T-helper 2 cell treated with Interferon-gamma antibody and Interleukin-4, amounts not matched to agents 5 μg/mL and 100 μg/mL, for 36 hours (primary cell): ENCODE results near the gene TM9SF3.

Source experiments
- DNase-seq: peaks from one replicate; pipeline ENCODE4 v3.0.0; 2021; ENCODE audit warnings: low spot score
- H3K27ac Mint-ChIP-seq: one replicate; pipeline ENCODE4 v1.8.0; 2021; ENCODE audit warnings: mild to moderate bottlenecking, mixed read lengths
- H3K27me3 Mint-ChIP-seq: one replicate; pipeline ENCODE4 v1.8.0; 2021; ENCODE audit warnings: low read depth, mixed read lengths
- H3K36me3 Mint-ChIP-seq: one replicate; pipeline ENCODE4 v1.8.0; 2021; ENCODE audit warnings: low read depth, mixed read lengths
- H3K4me1 Mint-ChIP-seq: one replicate; pipeline ENCODE4 v1.8.0; 2021; ENCODE audit warnings: low read depth, mixed read lengths
- H3K4me3 Mint-ChIP-seq: one replicate; pipeline ENCODE4 v1.8.0; 2022; ENCODE audit warnings: mild to moderate bottlenecking, moderate library complexity, mixed read lengths
- H3K9me3 Mint-ChIP-seq: one replicate; pipeline ENCODE4 v1.8.0; 2021; ENCODE audit warnings: mixed read lengths

TM9SF3 gene

DNA sequence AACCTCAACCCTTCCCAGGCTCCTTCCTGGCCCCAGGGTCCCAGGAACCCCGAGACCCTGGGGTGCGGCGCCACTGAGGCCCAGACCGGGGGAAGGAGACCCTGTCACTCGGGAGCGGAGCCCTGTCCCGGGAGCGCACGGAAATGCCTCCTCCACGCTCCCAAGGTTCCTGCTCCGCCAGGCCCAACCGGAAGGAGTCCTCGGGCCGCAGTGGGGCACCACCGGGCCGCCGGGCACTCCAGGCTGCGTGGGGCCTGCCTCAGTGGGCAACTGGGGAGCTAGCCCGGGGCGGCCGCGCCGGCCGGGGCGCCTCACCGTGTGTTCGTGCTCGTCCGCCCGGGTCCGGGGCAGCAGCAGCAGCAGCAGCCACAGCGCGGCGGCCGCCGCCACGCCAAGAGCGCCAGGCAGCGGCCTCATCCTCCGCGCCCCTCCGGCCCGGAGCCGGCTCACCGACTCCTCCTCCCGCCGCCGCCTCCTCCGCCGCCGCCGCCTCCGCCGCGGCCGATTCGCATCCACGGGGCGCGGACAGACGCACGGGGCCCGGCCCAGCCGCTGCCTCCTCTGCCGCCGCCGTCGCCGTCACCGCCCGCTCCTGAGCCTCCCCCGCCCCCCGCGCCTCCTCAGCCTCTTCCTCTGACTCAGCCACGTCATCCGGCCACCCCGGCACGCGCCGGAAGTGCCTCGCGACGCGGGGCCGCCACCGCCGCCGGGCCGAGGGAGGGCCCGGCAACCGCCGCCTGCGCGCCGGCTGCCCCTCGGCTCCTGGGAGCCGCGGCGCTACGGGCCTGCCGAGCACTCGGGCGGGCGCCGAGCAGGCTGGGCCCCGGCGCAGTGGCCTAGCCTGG lies at the start of gene TM9SF3:
Gene TM9SF3, minus strand, starts transcription at position 594 of the 845 bp plus-strand sequence. Its CDS starts 177 bp downstream, at position 417.
- DNase-seq = peak; percentile 89
- H3K4me3 Mint-ChIP-seq = peak within 1 kb of the TSS; percentile 97
- H3K9me3 Mint-ChIP-seq = no peaks in the 10 kb centered on the region
- H3K27ac Mint-ChIP-seq = peak within 1 kb of the TSS; percentile 95
- H3K4me1 Mint-ChIP-seq = peaks cover 29% of the 10 kb centered on the region
- peaks cover 10% of the 10 kb centered on the region for H3K36me3 Mint-ChIP-seq
- peaks cover 9% of the 10 kb centered on the region for H3K27me3 Mint-ChIP-seq

DNA sequence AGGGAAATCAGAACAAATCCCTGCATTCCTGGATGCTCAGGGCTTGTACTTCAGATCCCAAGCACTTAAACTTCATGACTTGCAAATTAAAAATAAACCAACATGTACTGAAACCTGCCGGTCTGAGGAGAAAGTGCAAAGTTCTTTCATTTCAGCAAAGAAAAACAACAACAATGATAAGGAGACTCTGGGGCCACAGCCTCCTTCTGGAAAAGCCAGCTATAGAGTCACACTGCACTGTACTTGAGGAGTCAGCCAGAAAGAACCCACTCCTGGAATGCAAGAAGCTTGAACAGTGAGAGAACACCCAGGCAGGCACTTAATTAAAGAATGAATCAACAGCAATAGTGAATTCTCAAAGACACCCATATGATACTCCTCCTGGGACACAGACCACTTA lies 49.7 kb upstream of the TM9SF3 start:
- Mint-ChIP-seq H3K36me3 (no peaks in the 10 kb centered on the region), H3K27me3 (peaks cover 11% of the 10 kb centered on the region), H3K27ac (no peak overlapping the region), H3K4me1 (peaks cover 5% of the 10 kb centered on the region), H3K9me3 (no peaks in the 10 kb centered on the region), H3K4me3 (no peak overlapping the region)
- no peak for DNase-seq

- H3K27me3 Mint-ChIP-seq = peaks cover 3% of the 10 kb centered on the region
- no peaks in the 10 kb centered on the region for H3K4me1 Mint-ChIP-seq
- H3K4me3 Mint-ChIP-seq = no peak overlapping the region
- no peak overlapping the region for H3K27ac Mint-ChIP-seq
- no peaks in the 10 kb centered on the region for H3K36me3 Mint-ChIP-seq
- no peaks in the 10 kb centered on the region for H3K9me3 Mint-ChIP-seq
- no peak for DNase-seq
These were observed 46.3 kb upstream of the TM9SF3 start for GRCh38 chr10:96632974-96633710.

DNA sequence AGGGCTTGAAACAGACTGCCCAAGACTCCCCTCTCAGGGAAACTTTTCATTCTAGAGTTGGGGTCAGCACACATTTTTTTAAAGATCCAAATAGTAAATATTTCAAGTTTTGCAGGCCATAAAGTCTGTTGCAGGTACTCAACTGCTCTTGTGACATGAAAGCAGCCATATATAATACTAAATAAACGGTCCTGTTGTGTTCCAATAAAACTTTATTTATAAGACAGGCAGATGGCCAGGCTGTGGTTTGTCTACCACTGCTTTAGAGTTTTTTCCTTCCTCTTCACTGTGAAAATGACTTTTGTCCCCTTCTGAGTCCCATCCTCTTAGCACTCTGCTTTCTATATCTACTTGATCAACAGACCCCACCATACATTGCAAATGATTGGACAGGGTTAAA lies 40.5 kb upstream of the TM9SF3 start:
- H3K4me1 Mint-ChIP-seq = no peaks in the 10 kb centered on the region
- H3K27ac Mint-ChIP-seq = no peak overlapping the region
- no peak overlapping the region for H3K4me3 Mint-ChIP-seq
- H3K9me3 Mint-ChIP-seq = no peaks in the 10 kb centered on the region
- H3K36me3 Mint-ChIP-seq = no peaks in the 10 kb centered on the region
- no peak for DNase-seq
- no peaks in the 10 kb centered on the region for H3K27me3 Mint-ChIP-seq

DNA sequence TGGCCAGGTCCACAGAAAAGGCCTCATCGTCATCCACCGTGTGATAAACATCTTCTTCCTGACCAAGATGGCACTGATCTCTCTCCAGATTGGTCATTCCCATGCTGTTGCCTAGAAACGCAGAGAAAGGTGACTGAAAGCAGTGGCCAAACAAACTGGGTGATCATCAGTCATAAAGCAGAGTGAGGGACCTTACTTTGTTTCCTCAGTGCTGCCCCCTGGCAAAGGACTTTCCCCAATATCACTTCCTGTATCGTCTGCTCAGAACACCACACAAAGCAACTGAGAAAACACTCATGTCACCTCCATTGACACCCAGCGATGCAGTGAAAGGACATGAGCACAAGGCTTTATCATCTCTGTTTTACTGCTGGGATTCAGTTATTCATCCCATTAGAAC lies 40.0 kb upstream of the TM9SF3 start:
- H3K9me3 Mint-ChIP-seq = no peaks in the 10 kb centered on the region
- H3K36me3 Mint-ChIP-seq = no peaks in the 10 kb centered on the region
- no peak overlapping the region for H3K4me3 Mint-ChIP-seq
- no peaks in the 10 kb centered on the region for H3K4me1 Mint-ChIP-seq
- no peaks in the 10 kb centered on the region for H3K27me3 Mint-ChIP-seq
- no peak overlapping the region for H3K27ac Mint-ChIP-seq
- no peak for DNase-seq

- no peaks in the 10 kb centered on the region for H3K36me3 Mint-ChIP-seq
- no peak overlapping the region for H3K4me3 Mint-ChIP-seq
- H3K4me1 Mint-ChIP-seq = no peaks in the 10 kb centered on the region
- DNase-seq = no peak
- no peak overlapping the region for H3K27ac Mint-ChIP-seq
- H3K9me3 Mint-ChIP-seq = no peaks in the 10 kb centered on the region
- no peaks in the 10 kb centered on the region for H3K27me3 Mint-ChIP-seq
These were observed 38.4 kb upstream of the TM9SF3 start for GRCh38 chr10:96625173-96625572.

DNA sequence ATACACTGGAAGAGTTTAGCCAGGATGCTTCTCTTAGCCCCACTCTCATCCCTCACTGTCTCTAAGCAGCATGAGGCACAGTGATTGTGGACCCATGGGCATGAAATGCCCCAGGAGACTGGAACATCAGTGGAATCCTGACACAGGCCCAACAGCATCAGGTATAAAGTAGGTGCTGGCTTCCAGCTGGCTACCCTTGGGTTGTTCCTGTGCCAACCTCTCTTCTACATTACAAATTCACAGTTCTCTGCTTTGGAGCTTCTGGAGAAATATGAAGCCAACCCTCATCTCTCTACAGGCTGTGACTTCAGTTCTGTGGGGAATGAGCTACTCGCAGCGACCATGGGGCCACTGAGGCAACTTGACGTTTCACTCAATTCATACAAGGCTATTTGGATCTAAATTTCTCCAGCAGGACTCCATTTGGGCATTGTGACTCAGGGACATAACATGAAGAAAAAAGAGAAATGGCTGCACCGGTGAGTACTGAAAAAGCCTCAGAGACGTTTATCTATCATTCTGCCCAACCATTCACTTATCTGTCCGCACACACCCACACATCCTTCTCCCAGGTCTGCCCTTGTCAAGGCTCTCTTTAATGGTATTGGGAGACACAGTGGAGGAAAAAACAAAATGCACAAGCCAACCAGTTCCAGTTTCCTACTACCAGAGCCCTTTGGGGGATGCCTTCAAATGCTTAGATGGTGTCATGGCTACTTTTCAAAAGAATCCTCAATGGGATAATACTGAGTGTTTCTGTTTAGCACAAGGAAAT lies 35.4 kb upstream of the TM9SF3 start:
- no peak overlapping the region for H3K27ac Mint-ChIP-seq
- no peak overlapping the region for H3K4me3 Mint-ChIP-seq
- H3K36me3 Mint-ChIP-seq = no peaks in the 10 kb centered on the region
- H3K27me3 Mint-ChIP-seq = no peaks in the 10 kb centered on the region
- H3K4me1 Mint-ChIP-seq = no peaks in the 10 kb centered on the region
- H3K9me3 Mint-ChIP-seq = no peaks in the 10 kb centered on the region
- DNase-seq = no peak

- no peak overlapping the region for H3K27ac Mint-ChIP-seq
- no peaks in the 10 kb centered on the region for H3K9me3 Mint-ChIP-seq
- DNase-seq = no peak
- H3K36me3 Mint-ChIP-seq = no peaks in the 10 kb centered on the region
- no peak overlapping the region for H3K4me3 Mint-ChIP-seq
- no peaks in the 10 kb centered on the region for H3K27me3 Mint-ChIP-seq
- H3K4me1 Mint-ChIP-seq = no peaks in the 10 kb centered on the region
These were observed 33.3 kb upstream of the TM9SF3 start for GRCh38 chr10:96619796-96620773.

DNA sequence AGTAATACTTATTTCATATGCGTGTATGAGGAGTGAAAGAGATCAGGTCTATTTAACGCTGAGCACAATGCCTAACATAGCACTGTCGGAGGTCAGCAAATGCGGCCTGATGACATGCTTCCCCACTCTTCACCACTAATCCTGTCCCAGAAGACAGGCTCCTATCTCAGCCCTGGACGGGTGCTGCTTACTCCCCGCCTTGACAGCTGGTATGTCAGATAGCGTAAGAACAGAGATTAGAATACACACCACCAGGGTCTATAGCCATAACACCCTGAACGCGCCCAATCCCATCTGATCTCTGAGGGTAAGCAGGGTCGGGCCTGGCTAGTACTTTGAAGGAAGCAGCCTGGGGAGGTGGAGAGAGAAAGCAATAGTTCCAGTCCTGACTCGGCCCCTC lies 32.3 kb upstream of the TM9SF3 start:
- no peak overlapping the region for H3K4me3 Mint-ChIP-seq
- no peaks in the 10 kb centered on the region for H3K4me1 Mint-ChIP-seq
- H3K27ac Mint-ChIP-seq = no peak overlapping the region
- no peaks in the 10 kb centered on the region for H3K27me3 Mint-ChIP-seq
- H3K9me3 Mint-ChIP-seq = no peaks in the 10 kb centered on the region
- no peak for DNase-seq
- no peaks in the 10 kb centered on the region for H3K36me3 Mint-ChIP-seq

DNA sequence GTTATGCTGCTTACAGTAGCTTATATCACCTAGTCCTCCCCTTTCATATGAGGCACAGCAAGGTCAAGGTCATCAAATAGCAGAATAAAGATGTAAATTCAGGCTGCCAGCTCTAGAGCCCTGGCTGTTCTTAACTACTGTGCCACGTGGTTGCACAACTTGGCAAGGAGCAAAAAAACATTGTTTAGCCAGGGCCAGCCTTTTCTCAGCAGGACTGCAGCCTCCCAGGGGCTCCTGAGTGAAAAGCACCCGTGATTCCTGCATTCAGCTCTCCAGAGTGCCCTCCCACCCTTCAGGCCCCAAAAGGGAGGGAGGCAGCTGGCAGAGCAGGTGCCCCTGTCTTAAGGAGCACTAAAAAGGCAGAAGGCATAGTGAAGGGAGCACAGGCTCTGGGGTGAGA lies 31.8 kb upstream of the TM9SF3 start:
- Mint-ChIP-seq H3K9me3 (no peaks in the 10 kb centered on the region), H3K36me3 (no peaks in the 10 kb centered on the region), H3K27ac (no peak overlapping the region), H3K4me3 (no peak overlapping the region), H3K27me3 (no peaks in the 10 kb centered on the region), H3K4me1 (no peaks in the 10 kb centered on the region)
- no peak for DNase-seq

GRCh38 chr10:96616961-96617360 lies 30.1 kb upstream of the TM9SF3 start:
- Mint-ChIP-seq H3K4me1 (no peaks in the 10 kb centered on the region), H3K9me3 (no peaks in the 10 kb centered on the region), H3K27ac (no peak overlapping the region), H3K27me3 (no peaks in the 10 kb centered on the region), H3K36me3 (no peaks in the 10 kb centered on the region), H3K4me3 (no peak overlapping the region)
- DNase-seq = no peak

- Mint-ChIP-seq H3K36me3 (no peaks in the 10 kb centered on the region), H3K4me3 (no peak overlapping the region), H3K4me1 (peaks cover 3% of the 10 kb centered on the region), H3K9me3 (no peaks in the 10 kb centered on the region), H3K27me3 (no peaks in the 10 kb centered on the region), H3K27ac (no peak overlapping the region)
- DNase-seq = no peak
These were observed 27.7 kb upstream of the TM9SF3 start for GRCh38 chr10:96614515-96614914.

GRCh38 chr10:96613576-96613975 lies 26.8 kb upstream of the TM9SF3 start:
- Mint-ChIP-seq H3K27me3 (no peaks in the 10 kb centered on the region), H3K9me3 (no peaks in the 10 kb centered on the region), H3K36me3 (no peaks in the 10 kb centered on the region), H3K4me3 (no peak overlapping the region), H3K27ac (no peak overlapping the region), H3K4me1 (peaks cover 3% of the 10 kb centered on the region)
- DNase-seq = no peak
